ENCODE measurements around the gene CDC14B.

GRCh38 chr9:96620832-96621269 is 1.2 kb upstream of the CDC14B start:
- TF ChIP-seq CTCF (conservative IDR thresholded peaks at IDR 0.05; ENCODE audit: low read length): no peak
- no peak for TF ChIP-seq EZH2phosphoT487 (IDR thresholded peaks at IDR 0.05; ENCODE audit: borderline replicate concordance)

Data from Loucy (cell line).